GM21526 (cell line): Measurements from ENCODE around the gene SORCS2.

Experiments used
- ATAC-seq: cut with Tn5 transposase; IDR thresholded peaks from one replicate; pipeline ENCODE4 v1.9.1; 2021; ENCODE audit warnings: moderate library complexity; ENCODE audit not compliant: unreplicated experiment, low FRiP score

The SORCS2 gene

DNA sequence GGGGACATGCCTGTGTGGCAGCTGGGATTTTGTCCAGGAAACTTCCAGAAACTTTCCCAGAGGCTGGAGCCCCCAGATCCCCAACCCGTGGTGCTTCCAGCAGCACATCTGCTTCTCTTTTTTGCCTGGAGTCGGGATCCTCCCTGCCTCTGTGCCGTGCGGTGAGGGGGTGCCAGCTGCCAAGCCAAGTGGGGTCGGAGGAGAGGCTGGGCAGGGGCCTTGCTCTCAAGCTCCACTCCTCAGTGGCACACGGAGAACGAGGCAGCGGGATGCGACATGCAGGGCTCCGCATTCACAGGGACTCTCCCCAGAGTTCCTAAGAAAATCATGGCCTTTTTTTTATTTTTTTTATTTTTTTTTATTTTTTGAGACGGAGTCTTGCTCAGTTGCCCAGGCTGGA is 121.7 kb downstream of the SORCS2 start:
- ATAC-seq: no peak

DNA sequence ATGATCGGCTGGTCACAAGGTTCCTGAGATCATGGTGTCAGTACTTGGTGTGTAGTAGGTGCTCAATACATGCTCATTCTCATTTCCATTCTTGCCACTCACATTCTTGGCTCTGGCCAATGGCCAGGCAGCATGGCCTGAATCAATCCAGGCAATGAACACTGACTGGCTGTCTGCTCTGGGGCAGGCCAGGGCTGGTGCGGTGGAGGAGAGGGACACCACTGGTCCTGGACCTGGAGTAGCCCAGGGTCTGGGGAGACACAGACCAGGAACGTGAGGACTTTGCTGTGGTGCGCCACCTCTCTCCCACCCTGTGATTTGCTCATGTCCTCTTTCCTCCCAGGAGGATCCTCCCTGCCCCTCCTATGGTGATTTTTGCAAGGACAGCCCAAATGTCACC is 122.9 kb downstream of the SORCS2 start:
- ATAC-seq: no peak

DNA sequence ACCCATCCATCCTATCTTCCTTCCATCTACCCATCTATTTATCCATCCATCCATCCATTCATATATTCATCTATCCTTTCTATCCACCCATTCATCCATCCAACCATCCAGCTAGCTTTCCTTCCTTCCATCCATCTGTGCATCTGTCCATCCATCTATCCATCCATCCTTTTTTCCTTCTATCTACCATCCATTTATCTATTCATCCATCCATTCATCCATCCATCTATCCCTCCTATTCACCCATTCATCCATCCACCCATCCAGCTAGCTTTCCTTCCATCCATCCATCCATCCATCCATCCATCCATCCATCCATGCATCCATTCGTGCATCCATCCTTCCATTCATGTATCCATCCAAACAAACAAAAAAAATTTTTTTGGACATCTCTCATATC is 123.6 kb downstream of the SORCS2 start:
- ATAC-seq: no peak

DNA sequence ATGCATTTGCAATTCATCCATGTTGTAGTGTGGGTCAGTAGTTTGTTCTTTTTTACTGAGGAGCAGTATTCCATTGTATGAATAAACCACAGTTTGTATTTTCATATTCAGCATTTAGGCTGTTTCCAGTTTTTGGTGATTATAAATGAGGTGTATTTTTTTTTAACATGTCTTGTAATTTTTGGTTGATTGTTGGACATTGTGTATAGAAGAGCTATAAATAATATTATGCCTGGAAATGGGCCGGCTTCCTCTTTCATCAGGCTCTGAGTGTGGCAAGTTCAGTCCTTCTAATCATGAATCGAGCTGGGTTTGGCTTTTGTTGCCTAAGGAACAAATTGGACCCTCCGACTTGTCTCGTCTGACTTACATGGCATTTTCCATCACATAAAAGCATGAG is 126.7 kb downstream of the SORCS2 start:
- ATAC-seq: no peak

DNA sequence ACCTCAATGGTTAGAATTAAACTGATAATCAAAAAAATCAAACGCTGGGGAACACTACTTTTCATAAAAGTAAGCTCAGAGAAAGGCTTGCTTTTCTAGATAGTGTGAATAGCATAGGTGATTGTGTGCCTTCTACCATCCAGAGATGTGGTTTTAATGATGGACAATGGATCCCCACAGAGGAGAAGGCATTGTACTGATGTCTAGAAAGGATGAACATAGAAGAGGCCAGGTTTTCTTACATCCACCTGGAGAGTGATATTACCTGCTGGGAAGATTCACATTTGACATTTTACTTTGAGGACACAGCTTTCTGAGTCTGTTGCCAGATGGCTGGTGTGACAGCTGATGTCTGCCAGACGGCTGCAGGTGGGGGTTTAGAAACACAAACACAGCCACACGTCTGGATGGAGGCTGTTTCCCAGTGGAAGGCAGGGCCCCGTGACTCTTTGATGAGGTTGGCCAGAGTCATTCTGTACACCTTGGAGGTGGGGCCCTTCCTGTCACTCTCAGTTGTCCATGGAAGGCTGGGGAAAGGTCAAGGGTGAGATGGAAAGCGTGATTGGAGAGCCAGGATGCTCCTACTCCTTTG is 128.0 kb downstream of the SORCS2 start:
- no peak for ATAC-seq

DNA sequence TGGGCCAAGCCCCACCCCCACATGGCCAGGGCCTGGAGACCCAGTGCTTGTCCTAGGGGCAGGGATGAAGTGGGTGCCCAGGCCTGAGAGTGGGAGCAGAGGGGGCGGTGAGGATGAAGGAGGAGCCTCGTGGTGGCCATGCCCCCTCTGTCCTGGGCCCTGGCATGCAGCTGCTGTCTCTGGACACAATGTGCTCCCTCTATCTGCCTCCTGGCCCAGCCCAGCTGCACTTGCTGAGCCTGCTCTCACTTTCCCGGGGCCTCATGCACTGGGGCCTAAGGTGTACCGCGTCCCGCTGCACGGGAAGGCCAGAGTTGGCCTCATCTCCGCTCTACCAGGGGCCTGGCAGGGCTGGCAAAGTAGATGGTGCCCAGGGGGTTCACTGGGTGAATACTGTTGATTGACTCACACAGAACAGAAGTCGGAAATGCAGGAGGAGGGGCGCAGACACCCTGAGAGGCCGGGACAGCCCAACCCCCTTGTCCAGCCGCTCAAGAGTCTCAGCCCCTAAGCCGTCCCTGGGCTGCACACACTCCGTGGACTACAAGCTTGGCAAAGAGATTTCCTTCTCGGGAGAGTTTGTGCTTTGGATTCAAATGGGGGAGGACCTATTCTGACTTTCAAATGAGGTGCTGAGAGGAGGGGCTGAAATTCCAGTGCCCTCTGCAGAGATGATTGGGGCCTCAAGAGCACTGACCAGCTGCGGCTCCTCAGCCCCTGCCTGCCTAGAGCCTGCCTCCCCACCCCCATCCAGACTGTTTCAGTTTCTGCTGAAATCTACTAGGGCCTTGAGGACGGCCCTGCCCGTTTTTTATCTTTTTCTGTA is 130.0 kb downstream of the SORCS2 start:
- no peak for ATAC-seq

DNA sequence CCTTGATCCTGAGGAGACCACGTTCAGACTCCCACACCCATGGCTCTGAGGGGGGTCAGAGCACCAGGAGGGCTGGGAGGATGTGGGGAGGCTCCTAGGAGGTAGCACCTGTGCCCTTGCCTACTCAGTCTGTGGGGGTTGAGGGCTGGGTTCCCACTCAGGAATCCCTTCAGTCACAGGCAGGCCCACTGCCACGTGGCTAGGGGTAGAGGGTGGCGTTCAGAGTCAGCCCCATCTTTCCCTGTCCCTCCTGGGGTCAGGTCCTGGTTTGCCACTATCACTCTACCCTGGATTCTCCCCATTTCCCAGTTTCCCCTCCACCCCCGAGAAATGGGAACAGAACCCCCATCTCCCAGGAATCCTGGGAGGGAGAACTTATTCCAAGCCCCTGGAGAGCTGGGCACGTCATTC is 131.1 kb downstream of the SORCS2 start:
- ATAC-seq: no peak

DNA sequence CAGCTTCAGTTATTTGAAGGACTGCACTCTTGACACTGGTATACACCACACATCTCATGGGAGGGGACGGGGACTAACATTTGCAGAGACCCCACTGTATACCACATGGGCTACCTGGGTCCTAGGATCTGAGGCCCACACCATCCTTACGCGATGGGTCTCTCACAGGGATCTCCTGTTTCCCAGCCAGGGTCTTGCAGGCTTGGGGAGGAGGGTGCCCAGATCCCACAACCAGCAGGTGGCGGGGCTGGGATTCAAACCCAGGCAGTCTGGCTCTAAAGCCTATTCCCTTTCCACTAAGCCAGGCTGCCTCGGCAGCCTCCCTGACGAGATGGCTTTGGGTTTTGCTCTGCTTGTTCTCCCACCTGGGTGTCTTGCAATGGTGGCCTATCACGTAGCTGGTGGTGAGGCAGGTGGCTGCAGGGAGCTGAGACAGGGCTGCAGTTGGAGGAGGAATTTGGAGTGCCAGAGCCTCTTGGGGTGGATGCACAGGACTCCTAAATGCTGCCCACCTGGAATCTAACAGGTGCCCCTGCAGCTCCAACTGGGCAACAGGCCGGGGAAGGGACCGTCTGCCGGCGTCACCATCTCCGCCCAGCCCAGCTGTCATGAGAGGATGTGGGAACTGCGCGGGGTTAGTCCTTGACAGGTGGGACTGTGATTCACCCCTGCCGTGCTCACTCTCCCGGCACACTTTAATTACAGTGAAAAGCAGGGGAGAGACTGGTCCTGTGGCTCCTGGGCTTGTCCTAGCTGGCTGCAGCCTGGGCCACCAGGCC is 131.7 kb downstream of the SORCS2 start:
- no peak for ATAC-seq

DNA sequence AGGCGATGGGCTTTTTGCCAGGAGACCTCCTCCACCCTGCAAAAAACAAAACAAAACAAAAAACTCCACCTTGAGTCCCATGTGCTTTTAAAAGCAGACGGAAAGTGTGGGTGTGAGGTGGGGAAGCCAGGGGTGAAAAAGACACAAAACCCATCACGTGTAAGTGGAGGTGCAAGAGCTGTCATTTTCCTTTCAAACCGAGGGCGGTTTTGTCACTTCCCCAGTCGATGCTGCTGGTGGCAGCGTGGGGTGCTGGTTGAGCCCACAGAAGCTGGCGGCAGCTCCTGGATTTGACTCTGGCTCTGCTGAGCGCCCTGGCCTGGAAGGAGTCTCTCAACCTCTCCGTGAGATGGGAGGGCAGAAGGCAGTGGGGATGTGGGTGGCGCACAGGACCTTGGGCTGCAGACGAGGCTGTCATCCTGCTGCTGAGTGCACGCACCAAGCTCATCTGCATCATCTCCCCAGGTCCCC is 132.3 kb downstream of the SORCS2 start:
- no peak for ATAC-seq

DNA sequence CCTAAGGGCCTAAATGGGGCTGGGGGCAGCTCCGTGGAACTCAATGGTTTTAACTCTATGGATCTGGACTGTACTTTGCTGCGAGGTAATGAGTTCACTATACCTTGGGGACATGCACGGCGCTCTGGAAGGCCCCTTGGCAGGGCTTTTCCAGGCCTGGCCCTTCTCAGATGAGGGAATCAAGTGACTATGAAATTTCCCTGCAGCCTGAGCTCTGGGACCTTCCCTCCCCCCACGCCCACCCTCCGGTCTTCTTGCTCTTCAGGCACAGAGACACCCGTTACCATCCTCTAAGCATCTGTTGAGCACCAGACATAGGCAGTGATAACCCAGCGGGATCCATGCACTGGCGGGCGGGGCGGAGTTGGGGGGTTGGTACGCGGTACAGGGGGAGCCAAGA is 133.2 kb downstream of the SORCS2 start:
- no peak for ATAC-seq

DNA sequence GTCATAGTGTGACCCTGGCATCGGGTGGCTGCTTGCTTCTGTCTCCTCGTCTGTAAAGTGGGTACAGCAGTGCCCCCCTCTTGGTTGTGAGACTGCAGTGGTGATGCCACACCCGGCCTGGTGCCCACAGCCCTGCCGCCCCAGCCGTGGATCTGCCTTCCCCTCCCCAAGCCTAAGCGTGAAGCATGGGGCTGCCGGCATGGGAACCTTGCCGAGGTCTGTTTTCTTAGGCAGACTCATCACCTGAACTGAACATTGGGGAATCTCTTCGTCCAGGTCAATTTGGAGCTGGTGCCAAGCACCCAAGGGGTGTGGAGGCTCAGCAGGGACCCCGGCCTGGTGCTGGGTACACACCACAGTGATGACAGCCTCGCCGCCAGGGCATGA is 134.0 kb downstream of the SORCS2 start:
- no peak for ATAC-seq

DNA sequence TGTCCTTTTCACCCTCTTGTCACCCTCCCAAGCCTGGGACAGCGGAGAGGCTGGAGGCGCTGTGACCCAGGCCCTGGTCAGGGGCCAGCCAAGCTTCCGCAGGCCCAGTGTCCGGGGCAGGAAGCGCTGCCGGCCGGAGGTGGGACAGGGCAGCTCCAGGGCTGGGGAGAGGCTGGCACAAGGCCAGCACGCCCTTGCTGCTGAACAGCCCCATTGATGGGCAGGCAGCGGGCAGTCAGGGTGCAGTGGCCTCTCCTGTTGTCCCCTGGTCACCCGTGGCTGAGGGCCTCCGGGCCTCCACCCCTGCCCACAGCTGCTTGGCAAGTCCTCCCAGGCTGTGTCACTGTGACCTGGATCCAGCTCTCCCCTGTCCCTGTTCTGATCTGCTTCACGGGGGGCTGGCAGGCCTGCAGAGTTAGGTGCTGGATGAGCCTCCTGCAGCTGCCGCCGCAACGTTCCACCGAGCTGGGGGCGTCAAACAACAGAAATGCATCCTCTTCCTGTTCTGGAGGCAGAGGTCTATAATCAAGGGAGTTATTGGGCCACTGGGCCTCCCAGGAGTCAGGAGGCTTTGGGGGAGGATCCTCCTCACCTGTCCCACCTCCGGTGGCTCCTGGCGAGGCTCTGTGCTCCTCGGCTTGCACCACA is 134.5 kb downstream of the SORCS2 start:
- no peak for ATAC-seq

DNA sequence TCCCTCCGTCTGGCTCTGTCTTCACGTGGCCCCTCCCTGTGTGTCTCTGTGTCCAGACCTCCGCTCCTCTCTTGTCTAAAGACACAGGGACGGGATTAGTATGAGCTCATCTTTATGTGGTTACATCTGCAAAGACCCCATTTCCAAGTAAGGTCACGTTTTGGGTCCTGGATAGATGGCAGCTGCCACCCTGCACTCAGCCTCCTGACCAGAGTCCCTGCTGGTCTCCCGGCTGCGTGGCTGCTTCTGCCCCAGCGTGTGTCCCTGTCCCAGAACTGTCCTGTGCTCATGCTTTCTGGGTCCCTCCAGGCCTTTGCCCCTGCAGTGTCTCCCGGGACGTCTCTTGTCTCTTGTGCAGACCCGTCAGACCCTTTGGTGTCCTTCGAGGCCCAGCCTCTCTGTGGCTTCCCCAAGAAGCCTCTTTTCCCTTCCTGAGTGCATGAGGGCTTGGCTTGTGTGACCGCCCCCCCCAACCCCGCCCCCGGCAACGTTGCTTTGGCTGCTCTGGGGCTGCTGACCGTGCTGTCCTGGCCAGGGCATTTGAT is 135.1 kb downstream of the SORCS2 start:
- ATAC-seq: no peak

DNA sequence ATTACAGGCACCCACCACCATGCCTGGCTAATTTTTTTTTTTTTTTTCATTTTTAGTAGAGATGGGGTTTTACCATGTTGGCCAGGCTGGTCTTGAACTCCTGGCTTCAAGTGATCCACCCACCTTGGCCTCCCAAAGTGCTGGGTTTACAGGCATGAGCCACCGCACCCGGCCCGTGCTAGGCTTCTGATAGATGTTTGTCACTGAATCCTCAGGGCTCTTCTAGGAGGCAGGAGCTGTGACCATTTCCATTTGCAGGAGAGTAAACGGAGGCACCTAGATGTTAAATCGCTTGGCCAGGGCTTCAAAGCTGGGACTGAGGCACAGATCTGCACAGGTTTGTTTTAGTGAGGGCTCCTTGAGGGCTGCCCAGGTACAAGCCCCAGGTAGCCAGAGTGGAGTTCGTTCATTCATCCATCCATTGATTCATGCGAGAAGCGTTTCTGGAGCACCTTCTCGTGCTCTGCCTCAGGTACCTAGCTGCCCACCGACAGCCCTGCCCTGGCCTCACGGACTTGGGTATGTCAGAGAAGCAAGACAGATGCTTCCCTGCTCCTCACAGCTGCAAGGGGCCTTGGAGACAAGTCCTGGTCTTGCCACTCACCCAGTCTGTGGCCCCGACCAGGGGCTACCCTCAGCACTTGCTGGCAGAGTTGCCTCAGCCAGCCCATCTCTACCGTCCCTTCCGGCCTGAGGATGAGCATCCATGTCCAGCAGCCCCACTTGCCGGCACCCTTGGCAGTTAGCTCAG is 136.0 kb downstream of the SORCS2 start:
- ATAC-seq: no peak

DNA sequence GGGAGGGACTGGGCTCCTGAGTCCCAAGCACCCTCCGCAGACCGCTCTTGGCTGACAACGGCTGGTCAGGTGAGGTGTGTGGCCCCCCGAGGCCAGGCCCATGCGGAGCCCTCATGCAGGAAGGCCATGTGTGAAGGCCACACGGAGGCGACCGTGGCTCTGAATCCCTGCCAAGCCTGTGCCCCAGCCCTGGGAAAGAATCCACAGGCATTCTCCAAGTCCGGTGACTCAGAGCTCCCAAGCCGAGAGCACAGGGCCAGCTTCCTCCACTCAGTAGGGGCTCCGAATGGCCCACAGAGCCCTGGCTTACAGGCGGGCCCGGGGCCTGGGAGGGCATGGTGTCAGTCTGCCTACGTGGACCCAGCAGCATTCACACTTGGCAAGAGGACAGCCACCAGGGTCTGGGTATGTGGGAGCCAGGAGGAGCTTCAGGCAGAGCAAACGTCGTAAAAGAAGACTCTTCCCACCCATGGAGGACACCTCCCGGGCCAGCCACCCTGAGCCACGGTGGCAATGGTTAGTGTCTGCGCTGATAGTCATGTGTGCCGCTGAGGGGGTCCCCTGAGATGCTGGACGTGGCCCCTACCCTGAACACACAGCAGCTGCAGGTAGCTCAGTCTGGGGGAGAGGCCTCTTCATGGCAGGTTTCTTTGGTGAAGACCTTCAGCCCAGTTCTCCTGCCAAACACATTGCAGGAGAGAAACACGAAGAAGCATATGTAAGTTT is 136.7 kb downstream of the SORCS2 start:
- no peak for ATAC-seq

DNA sequence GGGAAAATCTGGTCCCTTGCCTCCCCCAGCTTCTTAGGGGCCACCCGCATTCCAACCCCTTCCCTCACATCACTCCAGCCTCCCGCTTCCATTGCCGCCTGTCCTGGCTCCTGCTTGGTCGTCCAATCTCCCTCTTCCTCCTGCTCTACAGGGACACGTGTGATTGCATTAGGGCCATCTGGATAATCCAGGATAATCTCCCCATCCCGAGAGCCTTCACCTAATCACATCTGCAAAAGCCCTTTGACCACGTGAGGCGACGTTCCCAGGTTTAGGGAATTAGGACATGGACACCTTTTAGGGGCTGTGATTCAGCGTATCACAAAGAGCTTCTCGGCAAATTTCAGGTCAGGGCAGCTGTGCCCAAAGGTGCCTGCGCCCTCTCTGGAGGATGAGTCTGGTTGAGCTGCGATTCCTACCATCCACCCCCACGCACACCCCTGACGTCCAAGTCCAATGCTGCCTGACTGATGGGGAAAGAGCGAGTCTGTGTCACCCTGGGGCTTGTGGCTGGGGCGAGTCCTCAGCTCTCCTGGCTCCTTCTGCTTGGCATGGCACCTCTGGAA is 137.8 kb downstream of the SORCS2 start:
- no peak for ATAC-seq

DNA sequence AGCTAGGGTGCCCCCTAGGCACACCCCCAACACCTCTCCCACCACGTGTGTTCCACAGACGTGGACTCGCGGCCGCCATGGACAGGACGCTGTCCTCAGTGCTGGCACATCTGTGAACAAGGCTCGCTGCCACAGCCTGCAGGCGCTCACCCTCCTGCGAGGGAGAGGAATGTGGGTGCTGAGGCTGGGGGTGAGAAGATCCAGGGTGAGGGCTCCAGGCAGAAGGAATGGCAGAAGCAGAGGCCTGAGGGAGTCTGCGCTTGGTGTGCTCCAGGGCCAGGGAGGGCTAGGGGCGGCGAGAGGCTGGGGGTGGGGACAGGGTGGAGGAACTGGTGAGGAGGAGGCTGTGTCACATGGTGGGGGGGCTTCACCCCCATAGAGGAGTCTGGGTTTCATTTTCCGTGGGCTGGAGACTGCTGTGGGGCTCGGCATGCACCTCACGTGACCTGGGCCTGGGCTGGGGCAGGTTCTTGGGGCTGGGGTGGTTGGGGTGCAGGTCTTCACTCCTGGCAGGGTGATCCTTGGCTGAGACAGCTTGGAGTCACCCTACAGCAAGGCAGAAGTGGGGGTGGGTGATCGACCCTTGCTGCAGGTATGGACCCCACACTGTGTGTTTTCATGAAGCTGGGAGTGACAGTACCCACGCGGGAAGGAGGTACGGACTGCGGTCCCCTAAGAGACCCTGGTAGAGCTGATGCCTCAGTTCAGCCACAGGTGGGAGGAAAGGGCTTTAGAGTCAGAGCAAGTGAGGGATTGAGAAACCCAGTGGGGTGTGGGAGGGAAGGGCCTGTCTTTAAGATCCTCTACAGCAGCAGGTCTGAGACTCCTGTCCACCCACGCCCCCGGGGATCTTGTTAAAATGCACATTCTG is 138.7 kb downstream of the SORCS2 start:
- no peak for ATAC-seq

DNA sequence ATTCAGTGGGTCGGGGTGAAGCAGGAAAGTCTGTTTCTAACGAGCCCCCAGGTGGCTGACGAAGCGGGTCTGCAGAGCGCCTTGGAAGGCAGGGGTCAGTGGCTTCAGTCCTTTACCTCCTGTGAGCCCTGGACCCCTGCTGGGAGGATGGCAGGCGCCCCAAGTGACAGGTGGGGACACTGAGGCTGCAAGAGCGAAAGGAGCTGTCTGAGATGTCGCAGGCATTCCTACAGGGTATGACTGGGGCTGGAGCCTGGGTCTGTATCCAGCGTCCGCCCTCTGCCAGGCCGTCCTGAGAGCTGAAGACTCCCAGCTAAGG is 139.3 kb downstream of the SORCS2 start:
- ATAC-seq: no peak
